ENCODE data around the gene TUBB. TPM values are rescaled to one million over a fixed set of nuclear protein-coding genes. Genes with fewer than 3 reads are reported as not detected.
A peak's percentile ranks its signal among the peaks of the same experiment; 100 is the strongest.
"Not testable (repeated sequence)": the region's sequence is repeated elsewhere in the genome, so short reads cannot be mapped to it uniquely, and the experiment has no call there.

Gene TUBB
- total RNA-seq, 1 donor from 2014 or later = 286 TPM

DNA sequence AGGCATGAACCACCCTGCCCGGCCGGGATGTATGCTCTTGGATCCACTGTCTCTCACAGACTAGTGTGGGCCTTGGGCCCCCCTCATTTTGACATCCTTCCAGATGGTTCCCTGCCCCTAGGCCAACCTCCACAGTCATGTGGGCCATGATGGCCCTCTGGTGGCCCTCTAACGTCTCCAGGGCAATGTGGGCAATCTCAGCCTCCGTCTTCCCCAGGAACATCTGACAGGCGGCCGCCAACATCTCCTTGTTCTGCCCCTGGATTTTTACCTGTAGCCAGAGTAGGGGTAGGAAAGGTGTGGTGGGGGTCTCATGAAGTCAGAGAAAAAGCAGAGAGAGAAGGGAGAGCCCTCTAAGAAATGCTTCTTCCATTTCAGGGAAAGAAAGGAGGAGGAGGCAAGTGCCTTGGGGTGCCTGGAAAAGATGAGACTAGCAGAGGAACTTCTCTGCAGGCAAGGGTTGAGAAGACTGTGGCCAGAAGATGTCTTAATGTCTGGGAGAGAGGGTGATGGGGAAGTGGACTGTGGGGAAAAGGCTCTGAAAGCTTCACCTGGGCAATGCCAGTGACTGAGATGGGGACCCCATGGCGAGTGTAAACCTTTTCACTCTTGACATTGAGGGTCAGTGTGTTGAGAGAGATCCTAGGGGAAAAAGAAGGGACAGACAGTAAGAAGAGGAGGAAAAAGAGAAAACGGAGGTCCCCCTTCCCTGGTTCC is 21.1 kb downstream of the TUBB start:
- no peak for DNase-seq

DNA sequence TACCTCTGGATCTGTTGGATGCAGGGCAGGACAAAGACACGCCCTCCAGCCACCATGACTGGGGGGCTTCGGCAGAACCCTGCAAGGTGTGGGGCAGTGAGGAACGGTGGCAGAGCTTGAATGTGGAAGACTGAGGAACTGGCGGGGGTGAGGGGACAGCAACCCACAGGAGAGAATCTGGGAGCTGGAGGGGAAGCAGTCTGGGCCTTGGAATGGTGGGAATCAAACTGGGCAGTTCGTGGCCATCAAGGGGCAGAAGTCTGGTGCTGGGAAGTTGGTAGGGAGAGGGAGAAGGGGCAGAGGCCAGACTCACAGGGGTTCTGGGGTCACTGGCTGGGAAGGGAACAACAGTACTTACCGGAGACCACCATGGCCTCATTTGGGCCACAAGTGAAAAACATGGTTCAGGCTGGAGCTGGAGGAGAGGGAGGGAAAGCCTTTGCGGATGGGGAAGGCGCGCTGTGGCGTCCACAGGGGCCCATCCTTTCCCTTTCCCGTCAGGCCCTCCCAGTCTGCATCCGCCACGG is 21.7 kb downstream of the TUBB start:
- no peak for DNase-seq

GRCh38 chr6:30742316-30743098 is 22.4 kb downstream of the TUBB start, which contains the start of gene FLOT1:
Gene FLOT1, minus strand, starts transcription at chr6:30742687. Its CDS starts 498 bp downstream, at chr6:30742189.
- DNase-seq = peak; percentile 95

DNA sequence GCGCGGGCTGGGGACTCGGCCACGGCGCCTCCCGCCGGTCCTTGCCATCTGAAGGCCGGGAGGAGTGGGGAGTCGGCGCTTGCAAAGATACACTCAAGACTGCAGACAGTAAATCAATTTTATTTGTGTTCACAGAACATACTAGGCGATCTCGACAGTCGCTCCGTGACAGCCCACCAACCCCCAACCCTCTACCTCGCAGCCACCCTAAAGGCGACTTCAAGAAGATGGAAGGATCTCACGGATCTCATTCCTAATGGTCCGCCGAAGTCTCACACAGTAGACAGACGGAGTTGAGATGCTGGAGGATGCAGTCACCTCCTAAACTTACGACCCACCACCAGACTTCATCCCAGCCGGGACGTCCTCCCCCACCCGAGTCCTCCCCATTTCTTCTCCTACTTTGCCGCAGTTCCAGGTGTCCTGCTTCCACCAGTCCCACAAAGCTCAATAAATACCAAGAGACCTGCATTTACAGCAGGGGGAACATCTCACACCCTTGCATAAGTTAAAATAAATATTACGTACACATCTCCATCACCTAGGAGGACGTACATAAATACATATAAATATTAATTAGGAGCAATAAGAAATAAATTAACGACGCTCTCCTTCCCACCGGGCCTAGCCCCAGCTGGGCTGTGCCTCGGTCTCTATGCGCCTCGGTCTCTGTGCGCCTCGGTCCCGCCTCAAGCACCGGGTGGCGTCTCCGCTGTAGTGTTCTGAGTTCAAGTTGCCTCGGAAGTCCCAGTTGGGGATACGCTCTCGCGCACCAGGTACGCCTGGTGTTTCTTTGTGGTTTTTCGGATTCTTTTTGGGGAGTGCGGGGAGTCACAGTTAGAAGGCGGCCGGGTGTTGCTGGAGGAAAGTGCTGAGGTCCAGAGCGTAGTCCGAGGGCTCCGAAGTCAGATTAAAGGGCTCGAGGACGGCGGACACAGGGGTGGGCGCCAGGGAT is 23.2 kb downstream of the TUBB start:
- peak; percentile 54 for DNase-seq

GRCh38 chr6:30744054-30744805 is 24.1 kb downstream of the TUBB start, which contains the start of gene IER3:
Gene IER3, minus strand, starts transcription at chr6:30744547. Its CDS starts 29 bp downstream, at chr6:30744518.
- peak; percentile 91 for DNase-seq

- no peak for DNase-seq
Observed at GRCh38 chr6:30747300-30747687, 27.1 kb downstream of the TUBB start.

DNA sequence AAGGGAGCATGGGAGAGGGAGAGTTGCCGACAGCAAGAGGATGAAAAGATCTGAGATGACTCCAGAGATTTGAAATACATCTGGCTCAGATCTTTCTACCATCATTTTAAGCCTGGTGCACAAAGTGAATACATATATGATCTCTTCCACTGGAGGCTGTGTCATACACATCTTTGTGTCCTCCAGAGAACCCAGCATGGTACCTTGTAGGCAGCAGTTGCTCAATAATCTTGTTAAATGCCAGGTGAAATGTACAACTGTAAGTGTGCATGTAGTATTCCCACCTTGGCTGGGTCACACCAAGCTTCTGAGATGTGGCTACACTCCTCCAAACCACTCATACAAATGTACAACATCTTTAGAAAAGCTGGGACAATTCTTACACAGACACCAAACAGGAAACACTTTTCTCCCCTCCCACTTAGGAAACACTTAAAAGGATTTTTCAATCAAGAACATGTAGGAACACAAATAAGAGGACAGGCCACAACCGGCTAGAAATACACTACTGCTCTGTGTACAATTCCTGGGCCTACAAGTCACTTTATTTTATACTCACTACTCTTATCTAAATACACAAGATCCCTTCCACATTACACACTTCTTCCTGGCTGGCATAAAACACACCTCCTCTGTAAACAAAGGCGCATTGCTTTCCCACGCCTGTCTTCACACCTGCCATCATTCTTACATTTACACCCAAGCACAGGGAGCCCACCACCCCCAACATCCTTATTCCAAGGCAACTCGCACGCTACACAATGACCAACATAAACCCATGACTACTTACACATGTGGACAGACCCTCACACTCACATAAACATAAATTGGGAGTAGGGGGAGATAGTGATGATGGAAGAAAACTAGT is 28.0 kb downstream of the TUBB start:
- DNase-seq = peak; percentile 54

GRCh38 chr6:30748851-30749540 is 28.8 kb downstream of the TUBB start:
- no peak for DNase-seq

DNA sequence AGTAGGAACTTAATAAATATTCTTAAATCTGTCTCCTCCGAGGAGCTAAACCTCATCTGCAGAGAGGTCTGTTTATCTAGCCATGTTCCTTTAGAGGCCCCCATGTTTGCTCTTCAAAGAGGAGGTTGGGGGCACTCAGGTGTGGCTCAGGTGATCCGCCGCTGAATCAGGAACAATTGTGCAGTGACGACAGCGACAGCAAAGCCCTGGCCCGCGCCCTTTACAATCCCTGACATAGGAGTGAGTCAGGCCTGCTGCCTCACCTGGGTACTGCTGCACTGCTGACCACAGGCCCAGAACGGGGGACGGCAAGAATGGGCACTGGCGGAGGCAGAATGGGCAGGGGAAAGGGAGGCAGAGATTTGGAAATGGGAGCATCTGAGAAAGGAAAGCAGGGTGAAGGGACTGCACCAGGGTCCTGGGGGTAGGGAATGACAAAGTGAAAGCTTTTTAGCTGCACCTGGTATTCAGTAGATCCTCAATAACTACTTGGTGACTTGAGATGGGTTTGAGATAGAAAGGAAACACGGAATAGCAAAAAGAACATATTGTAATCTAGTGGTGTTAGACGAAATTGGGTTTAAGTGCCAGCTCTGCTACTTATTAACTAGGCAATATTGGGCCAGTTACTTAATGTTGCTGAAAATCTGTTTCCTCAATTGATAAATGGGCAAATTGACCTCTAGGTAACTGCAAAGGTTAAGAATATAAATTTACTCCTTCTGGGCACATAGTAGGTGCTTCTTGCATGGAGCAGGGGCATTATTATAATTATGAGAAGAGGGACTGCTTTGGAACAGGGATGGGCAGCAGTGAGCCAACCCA is 29.6 kb downstream of the TUBB start:
- DNase-seq = peak; percentile 16

DNA sequence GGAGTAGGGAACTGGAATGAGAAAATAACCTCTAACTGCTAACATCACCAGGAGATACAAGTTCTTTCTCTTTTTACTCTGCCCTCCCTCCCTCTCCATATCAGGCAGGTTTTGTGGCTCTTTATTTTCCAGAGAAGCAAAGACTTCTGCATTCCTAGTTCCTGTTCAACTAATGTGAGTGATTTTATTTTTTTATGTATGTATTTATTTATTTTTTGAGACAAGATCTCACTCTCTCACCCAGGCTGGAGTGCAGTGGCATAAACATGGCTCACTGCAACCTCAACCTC is 30.2 kb downstream of the TUBB start:
- DNase-seq = no peak

DNA sequence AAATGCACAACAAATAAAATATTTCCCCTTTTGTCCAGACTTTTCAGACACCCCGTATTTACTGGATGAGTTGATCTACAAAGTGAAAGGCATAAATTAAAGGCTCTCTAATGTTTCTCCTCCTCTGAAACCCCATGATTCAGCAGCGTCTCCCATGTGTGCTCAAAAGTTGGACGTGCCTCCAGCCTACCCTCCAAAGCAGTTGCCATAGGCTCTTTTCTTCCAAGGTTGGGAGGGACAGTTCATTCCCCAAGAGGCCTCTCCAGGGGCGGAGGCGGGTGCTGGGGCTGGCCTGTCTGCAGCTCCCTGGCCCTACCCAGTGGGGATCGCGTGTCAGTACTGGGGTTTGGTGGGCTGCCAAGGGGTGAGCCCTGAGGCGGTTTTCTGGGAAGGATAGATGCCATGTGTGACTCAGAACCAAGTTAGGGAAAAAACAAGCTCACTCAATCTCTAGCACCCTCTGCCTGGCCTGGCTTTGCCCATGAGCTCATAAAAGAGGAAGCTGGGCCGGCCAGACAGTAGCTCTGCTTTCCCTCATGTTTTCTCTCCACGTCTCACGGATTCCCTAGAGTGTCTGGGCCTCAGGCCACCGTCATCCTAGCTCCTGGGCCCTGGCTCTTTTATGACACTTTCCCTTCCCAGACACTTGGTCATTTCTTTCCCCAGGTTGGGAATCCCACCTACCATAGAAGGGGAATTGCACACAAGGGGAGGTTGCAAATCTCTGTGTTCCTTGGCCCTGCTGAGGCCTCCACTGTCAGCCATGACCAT is 32.2 kb downstream of the TUBB start:
- peak; percentile 95 for DNase-seq

DNA sequence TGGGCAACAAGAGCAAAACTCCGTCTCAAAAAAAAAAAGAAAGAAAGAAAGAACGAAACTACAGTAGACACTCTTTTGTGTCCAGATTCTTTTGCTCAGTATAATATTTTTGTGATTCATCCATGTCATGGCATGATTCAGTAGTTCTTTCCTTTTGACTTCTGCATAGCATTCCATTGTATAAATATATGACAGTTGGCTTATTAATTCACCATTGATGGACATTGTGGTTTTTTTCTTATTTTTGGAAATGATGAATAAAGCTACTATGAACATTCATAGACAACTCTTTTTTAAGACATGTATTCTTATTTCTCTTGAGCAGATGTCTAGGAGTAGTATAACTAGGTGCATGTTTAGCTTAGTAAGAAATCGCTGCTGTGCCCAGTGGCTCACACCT is 34.5 kb downstream of the TUBB start:
- no peak for DNase-seq

DNA sequence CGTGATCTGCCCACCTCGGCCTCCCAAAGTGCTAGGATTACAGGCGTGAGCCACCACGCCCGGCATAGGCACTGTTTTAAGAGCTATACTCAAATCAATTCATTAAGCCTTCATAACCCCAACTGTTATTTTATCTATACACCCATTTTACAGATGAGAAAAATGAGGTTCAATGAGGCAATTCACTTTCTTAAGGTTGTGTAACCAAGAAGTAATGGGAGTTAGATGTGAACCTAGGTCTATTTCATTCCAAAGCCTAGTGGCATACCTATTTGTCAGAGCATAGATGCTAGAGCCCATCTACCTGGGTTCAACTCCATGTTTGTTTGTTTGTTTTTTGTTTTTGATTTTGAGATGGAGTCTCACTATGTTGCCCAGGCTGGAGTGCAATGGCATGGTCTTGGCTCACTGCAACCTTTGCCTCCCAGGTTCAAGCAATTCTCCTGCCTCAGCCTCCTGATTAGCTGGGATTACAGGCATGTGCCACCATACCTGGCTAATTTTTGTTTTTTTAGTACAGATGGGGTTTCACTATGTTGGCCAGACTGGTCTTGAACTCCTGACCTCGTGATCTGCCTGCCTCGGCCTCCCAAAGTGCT is 36.4 kb downstream of the TUBB start:
- DNase-seq = not testable (repeated sequence)

- peak; percentile 21 for DNase-seq
Observed at GRCh38 chr6:30757261-30757904, 37.2 kb downstream of the TUBB start.

- peak; percentile 16 for DNase-seq
Observed at GRCh38 chr6:30759575-30760239, 39.6 kb downstream of the TUBB start.

- DNase-seq = no peak
Observed at GRCh38 chr6:30760549-30760948, 40.4 kb downstream of the TUBB start.
